ENCODE results near the gene TSPAN5.

The TSPAN5 gene

GRCh38 chr4:98508248-98508647 is 150.2 kb downstream of the TSPAN5 start:
- Histone ChIP-seq H3K9ac (ENCODE audit: low read length in 5 of 5) (no peak overlapping the region), H3K9me3 (ENCODE audit: control insufficient read depth in 5 of 5, low read length in 5 of 5) (no peaks in the 10 kb centered on the region), H3K27ac (ENCODE audit: low read depth, low read length) (no peak overlapping the region), H3K36me3 (ENCODE audit: control insufficient read depth in 5 of 5, insufficient read depth in 5 of 5, low read length in 5 of 5) (no peaks in the 10 kb centered on the region), H3K4me3 (ENCODE audit: low read depth in 1 of 5, low read length in 5 of 5) (no peak overlapping the region), H3K27me3 (ENCODE audit: control insufficient read depth in 5 of 5, insufficient read depth in 4 of 5, low read length in 5 of 5) (no peaks in the 10 kb centered on the region), H3K4me1 (ENCODE audit: control insufficient read depth in 5 of 5, insufficient read depth in 5 of 5, low read length in 5 of 5) (no peaks in the 10 kb centered on the region)

- H3K4me3 ChIP-seq (ENCODE audit: low read depth in 1 of 5, low read length in 5 of 5) = no peak overlapping the region
- H3K4me1 ChIP-seq (ENCODE audit: control insufficient read depth in 5 of 5, insufficient read depth in 5 of 5, low read length in 5 of 5) = no peaks in the 10 kb centered on the region
- no peak overlapping the region for H3K27ac ChIP-seq (ENCODE audit: low read depth, low read length)
- H3K36me3 ChIP-seq (ENCODE audit: control insufficient read depth in 5 of 5, insufficient read depth in 5 of 5, low read length in 5 of 5) = no peaks in the 10 kb centered on the region
- H3K9ac ChIP-seq (ENCODE audit: low read length in 5 of 5) = no peak overlapping the region
- H3K27me3 ChIP-seq (ENCODE audit: control insufficient read depth in 5 of 5, insufficient read depth in 4 of 5, low read length in 5 of 5) = no peaks in the 10 kb centered on the region
- no peaks in the 10 kb centered on the region for H3K9me3 ChIP-seq (ENCODE audit: control insufficient read depth in 5 of 5, low read length in 5 of 5)
Measured at GRCh38 chr4:98507299-98507698, 151.1 kb downstream of the TSPAN5 start.

DNA sequence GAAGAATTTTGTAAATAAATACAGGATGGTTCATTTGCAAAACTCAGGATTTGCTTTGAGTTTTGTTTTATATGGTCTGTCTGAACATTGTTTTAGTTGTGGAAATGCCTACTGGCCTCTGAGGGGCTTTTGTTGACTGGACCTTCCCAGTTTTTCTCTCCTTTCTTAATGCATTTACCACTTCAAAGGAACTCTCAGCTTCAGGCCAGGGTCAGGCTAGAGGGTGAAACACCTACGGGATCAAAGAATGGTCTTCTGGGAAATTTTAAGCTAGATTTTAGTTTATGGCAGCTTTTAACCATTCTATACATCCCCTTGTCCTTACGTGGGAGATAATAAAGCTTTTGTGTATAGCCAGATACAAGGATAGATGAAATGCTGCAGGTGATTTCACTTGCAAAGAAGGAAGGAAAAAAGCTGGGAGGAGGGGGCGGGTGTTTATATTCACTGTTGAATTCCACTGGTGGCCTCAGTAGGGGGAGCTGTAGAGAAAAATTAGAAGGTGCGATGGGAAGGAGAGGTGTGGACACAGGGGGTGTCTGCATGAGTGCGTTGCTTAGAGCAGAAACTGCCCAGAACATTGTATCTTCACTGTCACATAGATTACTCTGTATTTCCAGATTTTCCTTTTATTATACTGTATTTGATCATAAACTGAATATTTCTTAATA is 151.8 kb downstream of the TSPAN5 start:
- Histone ChIP-seq H3K27me3 (ENCODE audit: control insufficient read depth in 5 of 5, insufficient read depth in 4 of 5, low read length in 5 of 5) (no peaks in the 10 kb centered on the region), H3K36me3 (ENCODE audit: control insufficient read depth in 5 of 5, insufficient read depth in 5 of 5, low read length in 5 of 5) (no peaks in the 10 kb centered on the region), H3K9ac (ENCODE audit: low read length in 5 of 5) (no peak overlapping the region), H3K27ac (ENCODE audit: low read depth, low read length) (no peak overlapping the region), H3K4me3 (ENCODE audit: low read depth in 1 of 5, low read length in 5 of 5) (no peak overlapping the region), H3K9me3 (ENCODE audit: control insufficient read depth in 5 of 5, low read length in 5 of 5) (no peaks in the 10 kb centered on the region), H3K4me1 (ENCODE audit: control insufficient read depth in 5 of 5, insufficient read depth in 5 of 5, low read length in 5 of 5) (no peaks in the 10 kb centered on the region)

GRCh38 chr4:98505992-98506391 is 152.4 kb downstream of the TSPAN5 start:
- Histone ChIP-seq H3K27me3 (ENCODE audit: control insufficient read depth in 5 of 5, insufficient read depth in 4 of 5, low read length in 5 of 5) (no peaks in the 10 kb centered on the region), H3K9me3 (ENCODE audit: control insufficient read depth in 5 of 5, low read length in 5 of 5) (no peaks in the 10 kb centered on the region), H3K9ac (ENCODE audit: low read length in 5 of 5) (no peak overlapping the region), H3K27ac (ENCODE audit: low read depth, low read length) (no peak overlapping the region), H3K4me1 (ENCODE audit: control insufficient read depth in 5 of 5, insufficient read depth in 5 of 5, low read length in 5 of 5) (no peaks in the 10 kb centered on the region), H3K4me3 (ENCODE audit: low read depth in 1 of 5, low read length in 5 of 5) (no peak overlapping the region), H3K36me3 (ENCODE audit: control insufficient read depth in 5 of 5, insufficient read depth in 5 of 5, low read length in 5 of 5) (no peaks in the 10 kb centered on the region)

GRCh38 chr4:98504091-98504490 is 154.3 kb downstream of the TSPAN5 start:
- H3K27me3 ChIP-seq (ENCODE audit: control insufficient read depth in 5 of 5, insufficient read depth in 4 of 5, low read length in 5 of 5) = no peaks in the 10 kb centered on the region
- no peaks in the 10 kb centered on the region for H3K9me3 ChIP-seq (ENCODE audit: control insufficient read depth in 5 of 5, low read length in 5 of 5)
- H3K36me3 ChIP-seq (ENCODE audit: control insufficient read depth in 5 of 5, insufficient read depth in 5 of 5, low read length in 5 of 5) = no peaks in the 10 kb centered on the region
- H3K9ac ChIP-seq (ENCODE audit: low read length in 5 of 5) = no peak overlapping the region
- H3K27ac ChIP-seq (ENCODE audit: low read depth, low read length) = no peak overlapping the region
- H3K4me1 ChIP-seq (ENCODE audit: control insufficient read depth in 5 of 5, insufficient read depth in 5 of 5, low read length in 5 of 5) = no peaks in the 10 kb centered on the region
- H3K4me3 ChIP-seq (ENCODE audit: low read depth in 1 of 5, low read length in 5 of 5) = no peak overlapping the region

- Histone ChIP-seq H3K27ac (ENCODE audit: low read depth, low read length) (no peak overlapping the region), H3K36me3 (ENCODE audit: control insufficient read depth in 5 of 5, insufficient read depth in 5 of 5, low read length in 5 of 5) (no peaks in the 10 kb centered on the region), H3K4me1 (ENCODE audit: control insufficient read depth in 5 of 5, insufficient read depth in 5 of 5, low read length in 5 of 5) (no peaks in the 10 kb centered on the region), H3K27me3 (ENCODE audit: control insufficient read depth in 5 of 5, insufficient read depth in 4 of 5, low read length in 5 of 5) (no peaks in the 10 kb centered on the region), H3K9ac (ENCODE audit: low read length in 5 of 5) (no peak overlapping the region), H3K9me3 (ENCODE audit: control insufficient read depth in 5 of 5, low read length in 5 of 5) (no peaks in the 10 kb centered on the region), H3K4me3 (ENCODE audit: low read depth in 1 of 5, low read length in 5 of 5) (no peak overlapping the region)
Measured at GRCh38 chr4:98503676-98504075, 154.7 kb downstream of the TSPAN5 start.

DNA sequence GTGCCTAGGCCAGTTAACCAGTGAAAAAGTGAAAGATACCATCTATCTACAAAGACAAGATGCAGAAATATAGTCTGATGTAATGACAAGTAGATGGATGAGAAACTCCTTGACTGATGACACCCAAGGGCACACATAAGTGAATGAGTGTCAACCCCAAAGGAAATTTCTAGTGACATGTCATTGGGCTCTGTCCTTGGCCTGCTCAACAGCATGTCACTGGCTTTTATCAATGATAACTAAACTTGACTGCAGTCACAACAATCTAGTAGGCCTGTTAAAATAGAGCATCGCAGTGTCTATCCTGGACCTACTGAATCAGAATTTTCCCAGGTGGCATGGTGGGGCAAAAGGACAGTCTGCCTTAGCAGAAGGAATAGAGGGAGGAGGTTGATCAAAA is 155.8 kb downstream of the TSPAN5 start:
- no peaks in the 10 kb centered on the region for H3K9me3 ChIP-seq (ENCODE audit: control insufficient read depth in 5 of 5, low read length in 5 of 5)
- no peak overlapping the region for H3K4me3 ChIP-seq (ENCODE audit: low read depth in 1 of 5, low read length in 5 of 5)
- no peaks in the 10 kb centered on the region for H3K36me3 ChIP-seq (ENCODE audit: control insufficient read depth in 5 of 5, insufficient read depth in 5 of 5, low read length in 5 of 5)
- no peaks in the 10 kb centered on the region for H3K27me3 ChIP-seq (ENCODE audit: control insufficient read depth in 5 of 5, insufficient read depth in 4 of 5, low read length in 5 of 5)
- no peak overlapping the region for H3K27ac ChIP-seq (ENCODE audit: low read depth, low read length)
- no peak overlapping the region for H3K9ac ChIP-seq (ENCODE audit: low read length in 5 of 5)
- no peaks in the 10 kb centered on the region for H3K4me1 ChIP-seq (ENCODE audit: control insufficient read depth in 5 of 5, insufficient read depth in 5 of 5, low read length in 5 of 5)

DNA sequence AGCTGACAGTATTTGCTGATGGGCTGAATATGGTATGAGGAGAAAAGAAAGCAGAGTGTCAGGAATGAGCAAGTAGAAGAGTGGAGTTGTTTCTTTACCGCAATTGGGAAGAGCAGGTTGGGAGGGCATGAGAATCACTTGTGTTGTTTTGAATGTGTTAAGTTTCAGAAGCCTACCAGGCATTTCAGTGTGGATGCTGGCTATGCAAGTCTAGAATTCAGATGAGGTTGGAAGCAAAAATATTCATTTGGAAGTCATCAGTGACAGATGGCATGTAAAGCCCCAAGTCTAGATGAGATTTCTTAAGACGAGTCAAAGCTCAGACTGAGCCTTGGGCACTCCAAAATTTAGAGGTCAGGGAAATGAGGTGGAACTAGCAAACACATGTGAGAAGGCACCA is 156.4 kb downstream of the TSPAN5 start:
- Histone ChIP-seq H3K27me3 (ENCODE audit: control insufficient read depth in 5 of 5, insufficient read depth in 4 of 5, low read length in 5 of 5) (no peaks in the 10 kb centered on the region), H3K9me3 (ENCODE audit: control insufficient read depth in 5 of 5, low read length in 5 of 5) (no peaks in the 10 kb centered on the region)

DNA sequence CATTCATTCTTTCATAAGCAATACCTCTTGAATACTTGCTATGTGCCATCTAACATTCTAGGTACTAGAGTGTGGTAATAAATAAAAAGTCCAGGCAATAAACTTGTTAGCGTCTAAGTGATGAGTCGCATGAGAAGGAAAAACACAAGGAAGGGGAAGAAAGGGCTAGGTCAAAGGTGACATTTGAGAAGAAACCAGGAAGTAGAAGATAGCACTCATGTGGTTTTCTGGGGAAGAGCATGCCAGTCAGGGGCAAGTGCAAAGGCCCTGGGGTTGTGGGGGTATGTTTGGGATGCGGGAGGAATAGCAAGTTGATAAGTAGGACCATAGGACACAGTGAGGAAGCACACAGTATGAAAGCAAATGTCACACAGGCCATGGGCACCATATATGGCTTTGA is 157.0 kb downstream of the TSPAN5 start:
- no peaks in the 10 kb centered on the region for H3K9me3 ChIP-seq (ENCODE audit: control insufficient read depth in 5 of 5, low read length in 5 of 5)
- H3K4me1 ChIP-seq (ENCODE audit: control insufficient read depth in 5 of 5, insufficient read depth in 5 of 5, low read length in 5 of 5) = no peaks in the 10 kb centered on the region
- no peak overlapping the region for H3K27ac ChIP-seq (ENCODE audit: low read depth, low read length)
- no peak overlapping the region for H3K4me3 ChIP-seq (ENCODE audit: low read depth in 1 of 5, low read length in 5 of 5)
- H3K9ac ChIP-seq (ENCODE audit: low read length in 5 of 5) = no peak overlapping the region
- no peaks in the 10 kb centered on the region for H3K27me3 ChIP-seq (ENCODE audit: control insufficient read depth in 5 of 5, insufficient read depth in 4 of 5, low read length in 5 of 5)
- H3K36me3 ChIP-seq (ENCODE audit: control insufficient read depth in 5 of 5, insufficient read depth in 5 of 5, low read length in 5 of 5) = no peaks in the 10 kb centered on the region

More for the DNA sequence above, 156.4 kb downstream of the TSPAN5 start:
- no peak overlapping the region for H3K27ac ChIP-seq (ENCODE audit: low read depth, low read length)
- H3K4me1 ChIP-seq (ENCODE audit: control insufficient read depth in 5 of 5, insufficient read depth in 5 of 5, low read length in 5 of 5) = no peaks in the 10 kb centered on the region
- no peaks in the 10 kb centered on the region for H3K36me3 ChIP-seq (ENCODE audit: control insufficient read depth in 5 of 5, insufficient read depth in 5 of 5, low read length in 5 of 5)
- H3K9ac ChIP-seq (ENCODE audit: low read length in 5 of 5) = no peak overlapping the region
- H3K4me3 ChIP-seq (ENCODE audit: low read depth in 1 of 5, low read length in 5 of 5) = no peak overlapping the region

GRCh38 chr4:98498774-98499173 is 159.6 kb downstream of the TSPAN5 start:
- H3K9ac ChIP-seq (ENCODE audit: low read length in 5 of 5) = no peak overlapping the region
- H3K27ac ChIP-seq (ENCODE audit: low read depth, low read length) = no peak overlapping the region
- no peaks in the 10 kb centered on the region for H3K4me1 ChIP-seq (ENCODE audit: control insufficient read depth in 5 of 5, insufficient read depth in 5 of 5, low read length in 5 of 5)
- H3K27me3 ChIP-seq (ENCODE audit: control insufficient read depth in 5 of 5, insufficient read depth in 4 of 5, low read length in 5 of 5) = no peaks in the 10 kb centered on the region
- no peaks in the 10 kb centered on the region for H3K9me3 ChIP-seq (ENCODE audit: control insufficient read depth in 5 of 5, low read length in 5 of 5)
- H3K36me3 ChIP-seq (ENCODE audit: control insufficient read depth in 5 of 5, insufficient read depth in 5 of 5, low read length in 5 of 5) = no peaks in the 10 kb centered on the region
- no peak overlapping the region for H3K4me3 ChIP-seq (ENCODE audit: low read depth in 1 of 5, low read length in 5 of 5)

Measured in subcutaneous abdominal adipose tissue (tissue), 5 donors.